Adrenal gland (tissue), 5 donors: ENCODE results near the gene CCDC54.

Experiments
- POLR2A ChIP-seq, 2 donors: fragments of 450-650 bp; IDR thresholded peaks; one replicate each; pipeline ENCODE4 v1.6.1; 2017; ENCODE audit warnings: antibody characterized with exemption in 2 of 2, mild to moderate bottlenecking in 2 of 2, moderate library complexity in 1 of 2
- TF ChIP-seq, protein P1 (sequence below), 6 experiments: fragments of 450-650 bp in 4 of 6; fragments of 200-600 bp in 2 of 6; sonication (generic) in 1 of 6; IDR thresholded peaks; 1 replicate in 5 of 6; 2 replicates in 1 of 6; pipeline versions ENCODE4 v1.5.1 to v1.8.0; 2016 to 2021; ENCODE audit warnings: antibody characterized with exemption in 6 of 6, mild to moderate bottlenecking in 2 of 6, moderate library complexity in 1 of 6
- donor health status: DM: no; HTN: no; CAD: no.

DNA sequence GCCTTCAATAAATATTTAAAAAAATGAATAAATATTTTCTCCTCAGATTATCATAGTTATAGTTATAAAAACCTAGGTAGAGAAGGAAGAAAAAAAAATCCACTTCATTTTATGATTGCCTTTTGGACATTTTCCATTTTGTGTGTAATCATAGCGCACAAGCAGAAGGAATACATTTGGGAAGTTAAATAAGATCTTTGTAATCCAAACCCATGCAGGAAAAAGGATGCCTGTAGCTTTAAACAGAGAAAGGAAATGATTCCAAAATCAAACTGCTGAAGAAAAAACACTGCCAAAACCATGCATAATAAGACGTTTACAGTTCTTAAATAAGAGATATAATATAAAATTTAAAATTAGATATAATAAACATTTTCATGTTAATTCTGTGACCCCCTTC, 7.4 kb upstream of the CCDC54 start:
- TF ChIP-seq, protein P1, sequence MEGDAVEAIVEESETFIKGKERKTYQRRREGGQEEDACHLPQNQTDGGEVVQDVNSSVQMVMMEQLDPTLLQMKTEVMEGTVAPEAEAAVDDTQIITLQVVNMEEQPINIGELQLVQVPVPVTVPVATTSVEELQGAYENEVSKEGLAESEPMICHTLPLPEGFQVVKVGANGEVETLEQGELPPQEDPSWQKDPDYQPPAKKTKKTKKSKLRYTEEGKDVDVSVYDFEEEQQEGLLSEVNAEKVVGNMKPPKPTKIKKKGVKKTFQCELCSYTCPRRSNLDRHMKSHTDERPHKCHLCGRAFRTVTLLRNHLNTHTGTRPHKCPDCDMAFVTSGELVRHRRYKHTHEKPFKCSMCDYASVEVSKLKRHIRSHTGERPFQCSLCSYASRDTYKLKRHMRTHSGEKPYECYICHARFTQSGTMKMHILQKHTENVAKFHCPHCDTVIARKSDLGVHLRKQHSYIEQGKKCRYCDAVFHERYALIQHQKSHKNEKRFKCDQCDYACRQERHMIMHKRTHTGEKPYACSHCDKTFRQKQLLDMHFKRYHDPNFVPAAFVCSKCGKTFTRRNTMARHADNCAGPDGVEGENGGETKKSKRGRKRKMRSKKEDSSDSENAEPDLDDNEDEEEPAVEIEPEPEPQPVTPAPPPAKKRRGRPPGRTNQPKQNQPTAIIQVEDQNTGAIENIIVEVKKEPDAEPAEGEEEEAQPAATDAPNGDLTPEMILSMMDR (IDR thresholded peaks at IDR 0.05) = no peak
- TF ChIP-seq POLR2A (IDR thresholded peaks at IDR 0.05) = no peak
